KOPT-K1 (cell line): Measurements from ENCODE around the gene MED27.
"Not testable (repeated sequence)": the region's sequence is repeated elsewhere in the genome, so short reads cannot be mapped to it uniquely, and the experiment has no call there.

ENCODE experiments used
- H3K27ac ChIP-seq: fragments of 200-600 bp; sonication (generic); 2 replicates; pipeline ENCODE4 v1.5.1; 2016; ENCODE audit warnings: antibody characterized with exemption, mild to moderate bottlenecking, low read depth, low read length; ENCODE audit not compliant: poor library complexity, severe bottlenecking
- H3K36me3 ChIP-seq: fragments of 200-600 bp; sonication (generic); 2 replicates; pipeline ENCODE4 v1.5.1; 2017; ENCODE audit warnings: antibody characterized with exemption, mild to moderate bottlenecking, low read length, moderate library complexity; ENCODE audit not compliant: insufficient read depth
- H3K9me3 ChIP-seq: fragments of 200-600 bp; sonication (generic); 2 replicates; pipeline ENCODE4 v1.5.1; 2017; ENCODE audit warnings: antibody characterized with exemption, low read length, mild to moderate bottlenecking; ENCODE audit not compliant: insufficient read depth, poor library complexity, severe bottlenecking

The MED27 gene

GRCh38 chr9:132062806-132063205 is 16.9 kb downstream of the MED27 start:
- Histone ChIP-seq H3K9me3 (peaks cover 17% of the 10 kb centered on the region), H3K27ac (no peak overlapping the region), H3K36me3 (peaks cover 30% of the 10 kb centered on the region)

GRCh38 chr9:132061526-132061925 is 18.1 kb downstream of the MED27 start:
- H3K27ac ChIP-seq, result no peak overlapping the region
- peaks cover 17% of the 10 kb centered on the region for H3K9me3 ChIP-seq
- peaks cover 30% of the 10 kb centered on the region for H3K36me3 ChIP-seq

- Histone ChIP-seq H3K9me3 (peaks cover 17% of the 10 kb centered on the region), H3K27ac (no peak overlapping the region), H3K36me3 (peaks cover 23% of the 10 kb centered on the region)
Measured at GRCh38 chr9:132059361-132059760, 20.3 kb downstream of the MED27 start.

GRCh38 chr9:132058226-132058625 is 21.4 kb downstream of the MED27 start:
- H3K27ac ChIP-seq, result not testable (repeated sequence)
- H3K36me3 ChIP-seq, result peaks cover 23% of the 10 kb centered on the region
- H3K9me3 ChIP-seq, result peaks cover 17% of the 10 kb centered on the region

GRCh38 chr9:132056717-132057560 is 22.7 kb downstream of the MED27 start:
- Histone ChIP-seq H3K36me3 (peaks cover 23% of the 10 kb centered on the region), H3K9me3 (peaks cover 17% of the 10 kb centered on the region)

GRCh38 chr9:132055756-132056155 is 23.9 kb downstream of the MED27 start:
- peaks cover 23% of the 10 kb centered on the region for H3K36me3 ChIP-seq
- peaks cover 17% of the 10 kb centered on the region for H3K9me3 ChIP-seq
- no peak overlapping the region for H3K27ac ChIP-seq

More at GRCh38 chr9:132056717-132057560, 22.7 kb downstream of the MED27 start:
- H3K27ac ChIP-seq, result no peak overlapping the region

GRCh38 chr9:132054024-132054423 is 25.6 kb downstream of the MED27 start:
- Histone ChIP-seq H3K27ac (no peak overlapping the region), H3K9me3 (peaks cover 10% of the 10 kb centered on the region), H3K36me3 (peaks cover 10% of the 10 kb centered on the region)

- Histone ChIP-seq H3K27ac (no peak overlapping the region), H3K36me3 (no peaks in the 10 kb centered on the region), H3K9me3 (no peaks in the 10 kb centered on the region)
Measured at GRCh38 chr9:132049900-132050299, 29.8 kb downstream of the MED27 start.

GRCh38 chr9:132049323-132049882 is 30.3 kb downstream of the MED27 start:
- Histone ChIP-seq H3K9me3 (no peaks in the 10 kb centered on the region), H3K36me3 (no peaks in the 10 kb centered on the region), H3K27ac (peak overlapping the region; percentile 47)

- Histone ChIP-seq H3K9me3 (no peaks in the 10 kb centered on the region), H3K36me3 (no peaks in the 10 kb centered on the region), H3K27ac (peak overlapping the region; percentile 47)
Measured at GRCh38 chr9:132048201-132048600, 31.5 kb downstream of the MED27 start.

GRCh38 chr9:132046456-132046855 is 33.2 kb downstream of the MED27 start:
- Histone ChIP-seq H3K9me3 (no peaks in the 10 kb centered on the region), H3K36me3 (no peaks in the 10 kb centered on the region), H3K27ac (no peak overlapping the region)

- no peak overlapping the region for H3K27ac ChIP-seq
Measured at GRCh38 chr9:132044176-132044875, 35.3 kb downstream of the MED27 start.

GRCh38 chr9:132043708-132044107 is 36.0 kb downstream of the MED27 start:
- no peaks in the 10 kb centered on the region for H3K9me3 ChIP-seq
- no peak overlapping the region for H3K27ac ChIP-seq

More at GRCh38 chr9:132044176-132044875, 35.3 kb downstream of the MED27 start:
- H3K36me3 ChIP-seq, result no peaks in the 10 kb centered on the region
- no peaks in the 10 kb centered on the region for H3K9me3 ChIP-seq

GRCh38 chr9:132042324-132042723 is 37.3 kb downstream of the MED27 start:
- no peak overlapping the region for H3K27ac ChIP-seq

More at GRCh38 chr9:132043708-132044107, 36.0 kb downstream of the MED27 start:
- H3K36me3 ChIP-seq, result no peaks in the 10 kb centered on the region

GRCh38 chr9:132041798-132042197 is 37.9 kb downstream of the MED27 start:
- Histone ChIP-seq H3K9me3 (no peaks in the 10 kb centered on the region), H3K36me3 (no peaks in the 10 kb centered on the region), H3K27ac (no peak overlapping the region)

More at GRCh38 chr9:132042324-132042723, 37.3 kb downstream of the MED27 start:
- Histone ChIP-seq H3K36me3 (no peaks in the 10 kb centered on the region), H3K9me3 (no peaks in the 10 kb centered on the region)
